GM21528 (cell line): ENCODE measurements around the gene P4HA1.
"Not testable (repeated sequence)": the region's sequence is repeated elsewhere in the genome, so short reads cannot be mapped to it uniquely, and the experiment has no call there.

ENCODE experiments used
- ATAC-seq: cut with Tn5 transposase; IDR thresholded peaks from one replicate; pipeline ENCODE4 v1.9.1; 2021; ENCODE audit warnings: mild to moderate bottlenecking, moderate library complexity; ENCODE audit not compliant: unreplicated experiment, low FRiP score

The P4HA1 gene

DNA sequence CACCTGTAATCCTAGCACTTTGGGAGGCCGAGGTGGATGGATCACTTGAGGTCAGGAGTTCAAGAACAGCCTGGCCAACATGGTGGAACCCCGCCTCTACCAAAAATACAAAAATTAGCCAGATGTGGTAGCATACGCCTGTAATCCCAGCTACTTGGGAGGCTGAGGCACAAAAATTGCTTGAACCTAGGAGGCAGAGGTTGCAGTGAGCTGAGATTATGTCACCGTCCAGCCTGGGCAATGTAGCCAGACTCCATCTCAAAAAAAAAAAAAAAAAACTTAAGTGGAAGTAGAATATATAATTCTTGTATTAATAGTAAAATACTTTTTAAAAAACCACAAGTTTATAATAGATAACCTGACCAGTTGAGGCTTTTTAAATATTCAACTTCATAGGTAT is 112.0 kb downstream of the P4HA1 start:
- ATAC-seq, result not testable (repeated sequence)

GRCh38 chr10:72981882-72982529 is 114.7 kb downstream of the P4HA1 start:
- ATAC-seq, result no peak

DNA sequence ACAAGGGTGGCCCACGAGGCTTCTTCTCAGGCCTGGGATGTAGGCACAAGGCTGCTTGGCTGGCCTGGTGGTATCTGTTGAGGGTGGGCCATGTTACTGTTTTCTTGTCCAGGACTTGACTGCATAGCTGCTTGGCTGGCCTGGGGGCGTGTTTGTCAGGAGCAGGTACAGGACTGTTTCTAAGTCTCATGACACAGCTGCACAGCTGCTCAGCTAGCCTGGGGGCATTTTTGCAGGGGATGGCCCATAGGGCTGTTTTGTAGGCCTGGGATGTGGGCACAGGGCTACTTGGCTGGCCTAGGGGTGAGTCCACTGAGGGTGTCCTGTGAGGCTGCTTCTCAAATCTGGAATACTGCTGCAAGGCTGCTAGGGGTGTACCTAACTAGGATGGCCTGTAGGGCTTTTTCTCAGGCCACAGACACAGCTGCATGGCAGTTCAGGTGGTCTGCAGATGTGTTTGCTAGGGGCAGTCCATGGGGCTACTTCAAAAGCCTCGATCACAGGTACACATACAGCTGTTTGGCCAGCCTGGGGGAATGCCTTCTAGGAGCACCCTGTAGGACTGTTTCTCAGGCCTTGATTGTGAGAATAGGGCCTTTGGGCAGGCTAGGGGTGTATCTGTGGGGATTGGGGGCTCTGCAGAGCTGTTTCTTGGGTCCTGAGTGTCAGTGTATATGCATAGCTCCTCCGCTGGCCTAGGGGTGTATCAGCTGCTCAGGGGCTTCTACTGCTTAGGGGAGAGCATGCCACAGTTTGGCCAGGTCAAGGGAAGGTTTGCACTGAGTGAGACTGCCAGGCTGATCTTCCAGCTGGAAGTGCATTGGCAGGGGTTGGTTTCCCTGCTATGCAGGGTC is 115.4 kb downstream of the P4HA1 start:
- ATAC-seq, result no peak

DNA sequence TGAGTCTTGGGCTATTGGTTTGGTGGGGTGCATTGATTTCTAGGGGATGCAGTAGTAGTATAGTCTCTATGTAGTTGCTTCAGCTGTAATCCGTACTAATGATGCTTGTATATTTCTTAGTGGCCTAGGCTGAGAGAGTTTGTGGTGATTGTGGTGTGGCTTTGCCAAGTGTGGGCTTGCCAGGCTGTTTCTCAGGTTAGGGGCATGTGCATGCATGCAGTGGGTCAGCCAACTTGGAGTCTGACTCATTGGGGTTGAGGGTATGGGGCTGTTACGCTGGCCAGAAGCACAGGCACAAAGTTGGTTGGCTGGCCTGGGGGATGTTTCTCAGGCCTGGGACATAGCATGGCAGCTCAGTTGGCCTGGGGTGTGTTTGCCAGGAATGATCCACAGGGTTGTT is 116.3 kb downstream of the P4HA1 start:
- ATAC-seq, result no peak

- no peak for ATAC-seq
Measured at GRCh38 chr10:72979709-72980108, 117.0 kb downstream of the P4HA1 start.

- ATAC-seq, result no peak
Measured at GRCh38 chr10:72976886-72977285, 119.8 kb downstream of the P4HA1 start.
